GM21528 (cell line): Measurements from ENCODE around the gene STARD13.
"Not testable (repeated sequence)": the region's sequence is repeated elsewhere in the genome, so short reads cannot be mapped to it uniquely, and the experiment has no call there.

Source experiments
- ATAC-seq: cut with Tn5 transposase; IDR thresholded peaks from one replicate; pipeline ENCODE4 v1.9.1; 2021; ENCODE audit warnings: mild to moderate bottlenecking, moderate library complexity; ENCODE audit not compliant: unreplicated experiment, low FRiP score

Gene STARD13

DNA sequence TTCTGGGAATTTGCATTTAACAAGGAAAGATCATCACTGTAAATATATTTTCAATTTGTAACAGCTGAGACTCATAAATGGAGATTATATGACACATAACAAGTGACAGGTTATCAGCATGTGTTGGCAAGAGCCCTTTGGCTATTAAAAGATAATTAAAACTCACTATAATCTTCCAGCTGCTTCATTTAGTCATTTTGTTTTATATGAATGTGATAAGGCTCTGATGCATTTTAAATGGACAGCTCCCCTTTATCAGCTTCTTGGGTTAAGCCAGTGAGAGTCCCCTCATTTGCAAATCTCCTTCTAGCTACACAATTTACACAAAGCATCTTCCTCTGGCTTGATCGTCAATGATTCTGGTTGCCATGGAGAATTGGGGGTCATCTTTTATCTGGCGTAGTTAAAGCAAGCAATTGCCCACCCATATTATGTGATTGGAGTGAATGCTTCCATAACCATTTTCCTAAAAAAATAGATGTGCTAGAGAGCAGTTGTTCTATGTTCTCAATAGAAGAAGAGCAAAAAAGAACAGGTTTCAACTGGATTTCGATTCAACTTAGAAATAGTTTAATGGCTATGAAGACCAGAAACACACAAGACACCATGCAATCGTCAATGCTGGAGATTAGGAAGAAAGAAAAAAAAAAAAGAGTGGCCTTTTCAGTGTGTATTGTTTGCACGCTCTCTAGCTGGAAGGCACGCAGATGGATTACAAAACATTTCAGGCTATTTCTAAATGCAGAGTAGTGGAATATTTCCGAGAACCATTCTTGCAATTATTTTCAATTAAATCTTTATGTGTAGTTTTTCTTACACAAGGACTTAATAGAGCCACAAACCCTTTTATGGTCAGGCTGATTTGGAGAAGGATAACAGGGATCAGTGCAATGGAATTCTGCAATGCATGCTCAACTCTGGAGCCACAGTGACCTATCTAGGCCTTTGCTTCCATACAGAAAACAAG lies 27.4 kb downstream of the STARD13 start:
- ATAC-seq: no peak

DNA sequence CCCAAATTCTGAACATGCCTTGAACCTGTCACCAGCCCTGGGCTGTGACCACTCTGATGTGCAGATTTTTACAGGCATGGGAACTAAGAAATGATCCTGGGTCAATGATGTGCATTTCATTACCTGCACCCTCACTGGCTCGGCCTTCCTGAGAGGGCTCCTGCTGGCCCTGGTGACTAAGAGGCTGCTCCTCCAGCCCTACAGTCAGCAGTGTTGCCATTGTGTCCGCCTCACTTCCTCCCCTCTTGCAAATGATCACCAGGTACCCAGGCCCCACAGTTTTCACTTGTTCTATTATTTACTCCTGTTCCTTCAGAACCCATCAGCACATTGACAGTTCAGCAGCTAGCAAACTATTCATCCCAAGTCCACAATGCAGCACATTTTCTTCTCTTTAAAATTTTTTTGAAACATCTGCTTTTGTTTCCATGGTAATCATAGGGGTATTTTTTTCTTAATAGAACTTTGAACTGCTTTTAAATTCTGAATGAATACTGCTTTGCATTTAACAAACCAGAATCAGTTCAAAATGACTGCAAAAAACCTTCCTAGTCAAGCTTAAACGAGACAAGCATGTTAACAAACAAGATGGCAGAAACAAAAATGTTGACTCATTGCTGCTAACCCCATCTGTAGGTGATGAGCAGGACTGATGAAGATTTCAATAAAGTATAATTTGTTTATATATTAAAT lies 29.3 kb downstream of the STARD13 start:
- ATAC-seq: no peak

DNA sequence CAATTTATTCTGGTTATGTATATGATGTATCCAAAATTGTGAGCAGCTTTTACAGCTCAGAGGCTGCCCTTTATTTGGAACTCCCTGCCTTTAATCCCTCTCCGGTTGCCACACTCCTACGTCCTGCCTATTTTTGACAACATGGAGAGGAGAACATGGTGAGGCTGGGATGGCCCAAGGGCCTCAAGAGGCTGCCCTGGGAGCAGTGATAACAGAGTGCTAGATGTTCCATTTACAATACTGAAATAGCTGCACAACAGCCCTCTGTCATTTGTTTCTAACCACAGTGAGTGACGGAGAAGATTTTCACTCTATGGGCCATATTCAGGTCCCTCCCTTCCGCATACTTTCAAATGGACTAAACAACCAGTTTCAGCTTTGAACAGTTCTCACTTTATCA lies 33.4 kb downstream of the STARD13 start:
- ATAC-seq: no peak

DNA sequence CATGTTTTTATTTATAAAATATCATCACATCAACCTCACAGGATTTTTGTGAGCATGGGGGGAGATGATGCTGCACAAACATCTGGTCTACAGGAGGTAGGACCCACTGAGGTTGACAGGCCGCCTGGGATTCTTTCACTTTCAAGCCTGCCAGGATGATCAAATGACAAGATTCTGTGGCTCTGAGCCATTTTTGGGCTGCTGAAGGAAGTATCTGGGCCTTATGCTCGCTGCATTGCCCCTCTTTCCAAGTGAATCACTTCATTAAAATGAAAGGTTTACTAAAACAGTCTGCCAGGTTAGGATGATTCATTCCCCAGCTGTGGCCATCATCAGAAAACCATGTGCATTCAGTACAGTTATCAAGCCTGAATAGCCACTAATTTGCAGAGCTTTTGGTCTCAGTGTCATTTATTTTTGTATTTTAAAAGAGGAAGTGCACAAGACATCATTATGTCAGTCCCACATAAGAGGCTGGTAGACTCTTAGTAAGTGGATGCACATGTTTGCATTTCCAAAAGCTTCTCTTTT lies 34.4 kb downstream of the STARD13 start:
- peak; percentile 67 for ATAC-seq

DNA sequence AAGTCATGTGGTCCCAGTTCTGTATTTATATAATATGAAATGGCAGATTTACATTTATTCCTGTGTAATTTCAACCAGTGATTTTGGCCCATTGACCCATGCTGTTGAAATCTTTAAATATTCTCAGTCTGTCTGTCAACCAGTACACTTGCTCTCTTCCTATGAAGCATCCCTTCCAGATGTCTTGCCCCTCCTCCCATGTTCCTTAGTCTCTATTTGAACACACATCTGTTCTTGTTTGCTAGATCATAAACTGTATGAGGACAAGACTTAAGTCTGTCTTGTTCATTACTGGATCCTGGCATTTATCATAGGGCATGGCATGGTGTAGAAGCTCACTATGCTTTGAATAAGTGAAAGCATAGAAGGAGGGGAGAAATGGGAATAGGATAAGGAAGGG lies 34.9 kb downstream of the STARD13 start:
- no peak for ATAC-seq

DNA sequence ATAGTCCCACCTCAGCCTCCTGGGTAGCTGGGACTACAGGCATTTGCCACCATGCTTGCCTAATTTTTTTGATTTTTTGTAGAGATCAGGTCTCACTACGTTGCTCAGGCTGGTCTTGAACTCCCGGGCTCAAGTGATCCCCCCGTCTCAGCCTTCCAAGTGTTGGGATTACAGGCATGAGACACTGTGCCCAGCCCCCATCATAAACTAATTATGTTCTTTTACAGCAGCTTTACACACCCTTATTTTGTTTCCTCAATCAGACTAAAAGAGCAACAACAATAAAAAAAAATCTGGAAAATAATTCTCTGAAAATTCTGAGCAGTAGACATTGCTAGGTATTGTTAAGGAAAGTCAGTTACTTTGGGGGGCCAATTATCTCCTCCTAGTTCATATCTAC lies 35.7 kb downstream of the STARD13 start:
- ATAC-seq: no peak

DNA sequence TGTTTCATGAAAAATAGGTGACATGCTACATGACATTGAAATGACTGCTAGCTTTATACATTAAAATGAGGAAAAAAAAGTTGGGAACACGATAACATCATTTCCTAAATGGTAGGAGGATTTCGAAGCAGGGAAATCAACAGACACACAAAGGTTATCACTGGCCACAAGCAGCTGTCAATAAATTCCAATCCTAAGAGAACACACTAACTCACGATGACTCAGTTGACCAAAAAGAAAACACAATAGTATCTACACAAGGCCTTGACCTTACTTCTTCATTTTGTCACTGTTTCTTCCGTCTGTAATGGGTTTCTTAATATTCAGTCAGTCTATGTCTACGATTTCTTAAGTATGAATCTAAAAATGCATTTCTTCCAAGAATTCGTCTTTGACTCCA lies 36.5 kb downstream of the STARD13 start:
- no peak for ATAC-seq

DNA sequence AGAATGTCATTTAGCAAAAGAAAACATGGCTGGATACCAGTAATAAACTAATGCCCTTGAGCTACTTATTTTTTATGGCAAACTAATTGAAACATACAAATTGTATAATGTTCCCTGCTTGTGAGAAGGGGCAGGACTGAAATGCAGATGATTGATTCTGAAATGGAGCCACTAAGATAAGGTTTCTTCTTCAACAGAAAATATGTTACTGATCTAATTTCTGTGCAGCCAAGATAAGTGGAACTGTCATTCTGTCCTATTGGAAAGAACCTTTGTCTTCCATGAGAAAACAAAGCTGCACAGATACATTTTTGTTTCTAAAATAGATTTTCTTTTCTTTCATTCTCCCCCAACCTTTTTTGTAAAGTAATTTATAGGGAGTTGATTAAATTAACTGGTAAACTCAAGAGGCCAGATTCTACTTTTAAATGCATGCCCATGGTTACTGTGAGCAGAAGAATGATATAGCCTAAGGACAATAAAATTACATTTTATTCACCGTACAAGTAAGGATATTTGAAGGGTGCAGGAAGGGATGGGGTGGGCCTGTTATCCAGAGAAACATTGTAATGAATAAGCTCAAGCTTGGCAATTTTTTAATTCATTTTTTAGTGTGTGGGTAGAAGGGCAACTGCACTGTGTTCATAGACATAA lies 39.9 kb downstream of the STARD13 start:
- ATAC-seq: no peak

DNA sequence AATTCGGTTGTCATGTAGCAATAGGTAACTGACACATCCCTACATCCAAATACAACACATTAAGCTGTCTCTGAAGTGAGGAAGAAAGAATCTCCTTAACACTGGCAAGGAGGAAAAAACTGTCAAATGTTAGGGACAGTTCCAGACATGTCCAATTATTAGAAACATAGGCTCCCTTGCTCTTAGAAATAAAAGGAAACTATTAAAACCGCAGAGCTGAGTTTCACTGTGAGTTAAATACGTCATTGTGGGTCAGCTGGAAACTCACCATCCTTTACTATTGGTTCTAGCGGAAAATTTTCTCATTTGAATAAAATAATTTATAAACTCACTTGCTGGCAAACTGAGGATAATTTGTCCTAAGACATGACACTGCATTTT lies 40.7 kb downstream of the STARD13 start:
- no peak for ATAC-seq

DNA sequence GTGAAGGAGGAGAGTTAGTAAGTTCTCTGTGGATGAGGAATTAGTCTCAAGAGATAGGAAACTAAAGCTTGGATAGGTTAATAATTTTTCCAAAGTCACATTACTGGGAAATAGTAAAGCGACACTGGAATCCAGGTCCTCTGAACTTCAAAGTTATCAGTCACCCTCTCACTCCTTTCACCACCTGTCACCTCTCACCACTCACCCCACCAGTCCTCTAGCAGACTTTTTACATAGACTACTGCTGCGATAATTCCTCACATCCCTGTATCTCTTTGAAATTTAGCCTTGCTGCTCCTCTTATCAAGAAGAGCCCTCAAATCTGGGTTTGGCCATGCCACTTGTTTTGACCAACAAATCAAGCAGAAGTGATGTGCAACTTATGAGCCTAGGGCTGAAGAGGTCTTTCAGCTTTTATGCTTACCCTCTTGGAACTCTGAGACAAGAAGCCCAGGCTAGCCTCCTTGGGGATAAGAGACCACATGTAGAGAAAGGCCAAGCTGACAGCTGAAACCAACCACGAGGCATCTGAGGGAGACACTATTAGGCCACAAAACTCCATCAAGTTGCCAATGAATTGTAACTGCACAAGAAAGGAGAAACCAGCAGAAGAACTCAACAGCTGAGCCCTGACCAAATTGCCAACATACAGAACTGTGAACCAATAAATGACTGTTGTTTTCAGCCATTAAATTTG lies 41.2 kb downstream of the STARD13 start:
- no peak for ATAC-seq

DNA sequence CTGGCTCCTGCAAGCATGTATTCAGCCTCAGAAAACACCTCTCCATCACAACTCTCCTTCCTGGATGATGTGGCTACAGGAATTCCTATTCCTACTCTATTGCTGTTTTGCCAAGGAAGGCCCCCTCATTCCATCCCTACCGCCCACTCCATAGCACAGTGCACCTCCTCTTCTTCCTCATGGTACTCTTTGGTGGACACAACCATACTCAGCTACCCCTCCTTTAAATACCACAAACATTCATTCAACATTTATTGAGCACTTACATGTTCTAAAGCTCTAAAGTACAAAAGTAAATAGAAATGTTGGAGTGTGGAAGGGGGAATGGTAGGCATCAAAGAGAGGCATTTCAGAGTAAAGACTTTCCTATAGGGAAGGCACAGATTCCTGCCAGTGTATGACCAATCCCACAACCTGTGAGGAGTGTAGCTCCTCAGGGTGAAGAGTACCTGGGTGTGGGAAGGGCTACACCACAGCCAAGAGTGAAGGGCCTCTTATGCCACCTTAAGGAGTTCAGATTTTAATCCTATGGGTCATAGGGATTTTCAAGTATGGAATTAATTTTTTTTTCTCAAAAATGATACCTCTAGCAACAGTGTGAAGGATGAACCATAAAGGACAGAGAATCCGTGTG lies 42.5 kb downstream of the STARD13 start:
- ATAC-seq: no peak

DNA sequence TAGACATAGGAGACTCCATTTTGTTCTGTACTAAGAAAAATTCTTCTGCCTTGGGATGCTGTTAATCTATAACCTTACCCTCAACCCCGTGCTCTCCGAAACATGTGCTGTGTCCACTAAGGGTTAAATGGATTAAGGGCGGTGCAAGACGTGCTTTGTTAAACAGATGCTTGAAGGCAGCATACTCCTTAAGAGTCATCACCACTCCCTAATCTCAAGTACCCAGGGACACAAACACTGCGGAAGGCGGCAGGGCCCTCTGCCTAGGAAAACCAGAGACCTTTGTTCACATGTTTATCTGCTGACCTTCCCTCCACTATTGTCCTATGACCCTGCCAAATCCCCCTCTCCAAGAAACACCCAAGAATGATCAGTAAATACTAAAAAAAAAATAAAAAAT lies 43.2 kb downstream of the STARD13 start:
- not testable (repeated sequence) for ATAC-seq

DNA sequence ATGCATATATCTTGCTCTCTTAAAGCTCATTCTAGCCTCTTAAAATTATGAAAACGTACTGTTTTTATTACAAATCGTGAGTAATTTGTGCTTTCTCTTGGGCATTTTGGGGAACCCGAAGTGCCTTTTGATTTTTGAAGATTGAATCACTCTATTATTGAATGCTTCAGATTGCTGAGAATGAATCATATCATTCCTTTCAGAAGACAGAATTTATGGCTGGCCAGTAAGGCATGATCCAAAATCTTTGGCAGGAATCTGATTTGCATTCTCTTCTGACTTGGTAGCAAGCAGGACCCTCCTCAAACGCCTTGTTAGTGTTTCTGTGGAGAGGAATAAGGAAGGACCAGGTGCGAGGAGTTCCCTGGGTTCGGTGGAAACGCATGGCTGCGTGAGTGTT lies 49.5 kb downstream of the STARD13 start:
- no peak for ATAC-seq

DNA sequence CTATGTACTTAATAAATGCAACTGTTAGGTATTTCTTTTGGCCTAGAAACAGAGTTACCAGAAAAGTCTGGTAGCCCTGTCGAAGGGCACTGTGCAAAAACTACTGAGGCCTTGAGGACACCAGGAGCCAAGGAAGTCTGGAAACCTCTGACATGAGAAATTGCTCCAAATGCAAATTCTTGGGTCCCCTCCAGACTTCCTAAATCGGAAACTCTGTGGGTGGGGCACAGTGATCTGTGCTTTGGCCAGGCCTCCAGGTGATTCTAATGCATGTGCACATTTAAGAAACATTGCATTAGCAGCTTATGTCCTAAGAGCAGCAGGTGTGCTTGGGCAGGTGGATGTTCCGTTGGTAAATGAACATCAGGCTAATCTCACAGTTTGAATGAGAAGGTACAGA lies 50.0 kb downstream of the STARD13 start:
- no peak for ATAC-seq

DNA sequence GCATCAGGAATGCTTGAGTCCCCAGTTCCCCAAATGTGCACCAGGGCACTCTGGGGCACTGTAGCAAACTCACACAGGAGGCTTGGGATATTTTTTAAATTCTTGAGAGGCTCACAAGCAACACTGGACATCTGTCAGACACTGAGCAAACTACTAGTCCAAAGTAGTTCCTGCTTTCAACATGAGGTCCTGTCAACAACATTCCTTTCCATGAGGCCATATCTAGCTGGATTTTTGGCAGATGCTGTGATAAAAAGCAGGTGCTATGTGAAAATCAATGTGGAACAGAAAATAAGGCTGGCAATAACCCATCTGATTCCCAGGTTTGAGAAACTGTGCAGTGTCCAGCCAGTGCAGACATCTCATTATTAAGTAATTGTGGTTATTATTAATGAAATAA lies 50.5 kb downstream of the STARD13 start:
- no peak for ATAC-seq

DNA sequence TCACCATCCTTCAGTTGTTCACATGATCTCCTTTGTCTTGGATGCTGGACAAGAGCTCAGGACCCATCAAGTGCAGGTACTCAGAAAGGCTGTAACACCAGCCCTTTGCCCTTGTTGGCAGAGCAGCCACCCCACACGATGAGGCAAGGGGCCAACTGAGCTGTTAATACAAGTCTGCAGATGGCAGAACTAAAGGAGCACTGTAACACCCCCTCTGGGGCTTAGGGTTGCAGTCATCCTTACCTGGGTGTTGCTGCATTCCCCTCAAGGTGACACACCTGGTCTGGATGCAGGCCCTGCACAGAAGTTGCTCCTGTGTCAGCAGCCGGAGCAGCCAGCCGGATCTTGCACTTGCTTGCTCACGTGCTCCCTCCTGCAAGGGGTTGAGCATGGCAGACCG lies 52.0 kb downstream of the STARD13 start:
- no peak for ATAC-seq

DNA sequence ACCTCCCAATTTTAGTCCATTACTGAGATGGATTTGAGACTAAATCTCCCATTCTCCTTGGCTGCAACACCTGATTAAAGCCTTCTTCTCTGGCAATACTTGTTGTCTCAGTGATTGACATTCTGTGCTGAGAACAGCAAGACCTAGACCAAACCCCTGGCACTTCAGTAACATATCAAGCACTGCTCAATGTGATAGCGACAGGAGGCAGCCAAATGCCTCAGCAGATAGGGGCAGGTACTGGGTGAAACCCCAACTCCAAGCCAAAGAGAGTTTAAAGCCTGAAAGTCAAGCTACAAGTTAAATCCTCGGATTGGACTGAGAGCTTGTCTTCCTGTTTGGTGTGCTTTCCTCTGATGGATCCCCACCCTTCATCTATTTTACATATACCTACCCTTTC lies 52.7 kb downstream of the STARD13 start:
- no peak for ATAC-seq

DNA sequence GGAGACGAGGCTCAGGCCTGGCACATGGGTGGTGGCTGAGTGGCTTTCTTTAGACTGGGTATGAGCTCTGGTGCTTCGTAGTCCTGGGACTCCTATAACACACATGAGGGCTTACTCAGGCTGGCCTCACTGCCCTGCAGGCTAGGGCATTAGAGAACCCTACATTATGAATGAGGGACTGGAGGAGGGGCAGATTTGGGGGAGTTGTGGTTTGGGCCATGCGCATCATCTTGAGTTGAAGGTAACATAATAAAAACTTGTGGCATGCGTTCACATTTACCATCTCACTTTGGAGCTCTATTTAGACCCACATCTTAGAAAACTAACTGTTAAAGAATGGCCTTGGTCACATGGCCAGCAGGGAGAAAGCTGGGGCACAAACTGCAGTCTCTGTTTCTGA lies 54.2 kb downstream of the STARD13 start:
- no peak for ATAC-seq

DNA sequence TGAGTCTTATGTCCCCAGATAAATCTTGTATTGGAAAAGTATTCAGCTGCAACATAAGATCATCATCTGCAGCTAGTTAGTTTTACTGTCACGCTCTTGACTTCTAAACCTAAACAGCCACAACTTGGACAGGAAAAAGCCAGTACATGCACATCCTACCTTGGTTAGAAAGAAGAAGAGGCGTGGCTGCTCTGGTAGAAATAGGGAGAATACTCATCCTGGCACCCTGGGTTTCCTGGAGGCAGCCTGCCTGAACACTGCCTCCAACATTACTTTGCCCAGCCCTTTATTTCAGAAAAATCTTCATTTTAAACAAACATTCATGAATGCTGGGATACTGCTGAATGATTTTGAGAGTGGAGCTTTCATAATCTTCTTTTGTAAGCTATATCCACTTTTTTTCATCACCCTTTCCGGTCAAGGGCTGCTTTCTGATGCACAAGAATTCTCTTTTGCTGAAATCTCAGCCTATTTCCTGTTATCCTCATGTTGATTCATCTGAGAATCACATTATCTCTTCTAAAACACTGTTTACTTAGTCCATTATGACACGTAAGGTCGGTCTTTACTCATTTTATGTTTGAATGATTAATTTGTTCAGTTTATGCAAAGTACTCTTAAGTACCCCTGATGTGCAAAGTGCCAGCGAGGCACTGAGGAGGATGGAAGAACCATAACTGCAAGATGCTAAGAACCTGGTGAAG lies 55.2 kb downstream of the STARD13 start:
- no peak for ATAC-seq
